Dedifferentiated amniotic fluid mesenchymal stem cell (primary cell): ENCODE measurements around the gene ANAPC16.
"Not testable (repeated sequence)": the region's sequence is repeated elsewhere in the genome, so short reads cannot be mapped to it uniquely, and the experiment has no call there.

ENCODE experiments used
- DNase-seq: peaks from one replicate; pipeline ENCODE4 v3.0.0-alpha.2; 2016; ENCODE audit errors: extremely low spot score

ANAPC16 gene

GRCh38 chr10:72215611-72216549, at the start of gene ANAPC16, which contains the start of gene ASCC1:
ANAPC16 (plus strand) TSS chr10:72216012; CDS start chr10:72223915, 7,903 bp downstream.
ASCC1 (minus strand) TSS chr10:72216276; CDS start chr10:72213298, 2,978 bp downstream.
- DNase-seq = peak; percentile 89

GRCh38 chr10:72167118-72167517, 48.7 kb upstream of the ANAPC16 start:
- no peak for DNase-seq

GRCh38 chr10:72170263-72170662, 45.5 kb upstream of the ANAPC16 start:
- no peak for DNase-seq

GRCh38 chr10:72170733-72171132, 45.1 kb upstream of the ANAPC16 start:
- no peak for DNase-seq

GRCh38 chr10:72171175-72171630, 44.6 kb upstream of the ANAPC16 start:
- peak; percentile 46 for DNase-seq

- DNase-seq = no peak
Observed at GRCh38 chr10:72173262-72173618, 42.6 kb upstream of the ANAPC16 start.

- DNase-seq = no peak
Observed at GRCh38 chr10:72173619-72174296, 42.1 kb upstream of the ANAPC16 start.

- DNase-seq = no peak
Observed at GRCh38 chr10:72174297-72174662, 41.5 kb upstream of the ANAPC16 start.

GRCh38 chr10:72175149-72175548, 40.7 kb upstream of the ANAPC16 start:
- DNase-seq = peak; percentile 23

- DNase-seq = no peak
Observed at GRCh38 chr10:72176701-72177100, 39.1 kb upstream of the ANAPC16 start.

- no peak for DNase-seq
Observed at GRCh38 chr10:72177454-72177853, 38.4 kb upstream of the ANAPC16 start.

- DNase-seq = no peak
Observed at GRCh38 chr10:72184156-72184555, 31.7 kb upstream of the ANAPC16 start.

GRCh38 chr10:72186258-72186981, 29.4 kb upstream of the ANAPC16 start:
- no peak for DNase-seq

GRCh38 chr10:72186982-72187330, 28.9 kb upstream of the ANAPC16 start:
- no peak for DNase-seq

- DNase-seq = no peak
Observed at GRCh38 chr10:72194949-72195348, 20.9 kb upstream of the ANAPC16 start.

GRCh38 chr10:72200883-72201282, 14.9 kb upstream of the ANAPC16 start:
- DNase-seq = no peak

- no peak for DNase-seq
Observed at GRCh38 chr10:72201293-72201692, 14.5 kb upstream of the ANAPC16 start.

- DNase-seq = no peak
Observed at GRCh38 chr10:72204296-72204695, 11.5 kb upstream of the ANAPC16 start.

- DNase-seq = no peak
Observed at GRCh38 chr10:72204724-72205123, 11.1 kb upstream of the ANAPC16 start.

GRCh38 chr10:72206511-72207229, 9.1 kb upstream of the ANAPC16 start:
- no peak for DNase-seq

GRCh38 chr10:72208526-72208925, 7.3 kb upstream of the ANAPC16 start:
- DNase-seq = not testable (repeated sequence)

GRCh38 chr10:72211381-72211780, 4.4 kb upstream of the ANAPC16 start:
- DNase-seq = not testable (repeated sequence)
